Measurements from ENCODE around the gene INSC.

INSC gene

DNA sequence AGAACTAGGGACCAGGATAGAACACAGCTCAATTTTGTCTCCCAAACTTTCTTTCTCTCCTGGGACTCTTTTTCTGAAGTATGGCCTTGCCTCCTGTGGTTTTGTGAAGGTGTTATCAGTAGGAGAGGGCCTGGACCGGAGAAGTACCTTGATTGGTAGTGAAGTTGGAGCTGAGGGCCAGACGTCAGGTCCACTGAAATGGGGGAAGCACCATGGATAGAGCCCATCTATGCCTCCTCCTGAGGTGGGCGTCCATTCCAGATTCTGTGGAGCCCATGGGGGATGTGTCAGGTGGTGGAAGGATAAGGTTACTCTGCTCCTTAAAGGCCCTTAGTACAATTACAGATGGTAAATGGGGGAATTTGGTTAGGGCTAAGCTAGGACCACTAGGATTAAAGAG, 109.7 kb downstream of the INSC start:
- DNase-seq: no peak

DNA sequence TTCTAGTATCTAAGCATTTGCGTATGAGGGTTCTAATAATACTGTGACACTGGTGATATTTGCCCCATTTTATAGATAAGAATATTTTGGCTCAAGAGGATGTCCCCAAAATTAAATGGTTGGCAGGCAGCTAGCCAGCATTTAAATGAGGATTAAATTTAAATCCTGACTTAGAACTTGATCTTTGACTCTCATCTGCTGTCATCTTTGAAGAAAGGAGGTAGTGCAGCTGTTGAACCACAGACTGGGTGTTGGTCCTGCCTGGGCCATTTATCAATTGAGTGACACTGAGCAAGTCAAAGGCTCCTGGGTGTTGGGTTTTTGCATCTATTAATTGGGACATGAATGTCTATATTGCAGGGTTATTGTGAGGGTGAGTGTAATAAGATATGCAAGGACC, 112.3 kb downstream of the INSC start:
- no peak for DNase-seq

DNA sequence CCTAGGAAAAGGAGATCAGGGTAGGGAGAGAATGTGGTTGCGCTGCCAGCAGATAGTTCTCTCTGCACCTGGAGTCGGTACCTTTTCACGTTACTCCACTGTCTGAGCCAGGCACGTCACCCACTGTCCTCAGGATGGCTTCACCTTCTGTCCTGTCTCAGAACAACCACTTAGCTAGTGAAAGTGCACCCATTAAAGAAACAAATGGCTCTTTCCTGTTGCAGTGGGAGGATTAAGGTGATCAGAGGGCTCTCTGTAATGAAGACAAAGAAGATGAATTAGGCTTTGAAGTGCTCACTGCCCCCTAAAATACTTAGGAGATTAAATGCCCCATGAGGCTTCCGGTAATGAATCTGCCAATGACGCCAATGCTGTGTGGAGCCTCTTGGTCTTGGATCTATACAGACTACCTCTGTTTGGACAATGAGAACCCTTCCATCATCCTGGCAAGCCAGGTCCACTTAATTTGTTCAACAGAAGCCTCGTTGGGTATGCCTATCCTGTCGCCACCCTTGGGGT, 113.7 kb downstream of the INSC start:
- DNase-seq: no peak

DNA sequence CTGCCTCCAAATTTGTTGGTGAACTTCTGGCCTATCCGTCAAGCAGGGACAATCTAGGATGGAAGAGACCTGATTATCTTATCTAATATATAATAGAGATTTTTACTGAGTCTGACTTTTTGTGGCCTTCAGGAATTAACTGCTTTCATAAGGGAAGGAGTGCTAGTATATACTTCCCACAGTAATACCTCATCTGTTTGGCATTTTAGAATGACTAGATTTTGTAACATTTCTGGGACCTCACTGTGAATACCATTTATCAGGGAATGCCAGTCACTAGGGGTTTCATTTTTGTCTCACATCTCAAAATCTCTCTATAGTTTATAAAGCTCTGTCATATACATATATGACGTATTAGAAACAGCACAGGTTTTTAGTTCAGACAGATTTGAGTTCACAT, 114.3 kb downstream of the INSC start:
- no peak for DNase-seq

DNA sequence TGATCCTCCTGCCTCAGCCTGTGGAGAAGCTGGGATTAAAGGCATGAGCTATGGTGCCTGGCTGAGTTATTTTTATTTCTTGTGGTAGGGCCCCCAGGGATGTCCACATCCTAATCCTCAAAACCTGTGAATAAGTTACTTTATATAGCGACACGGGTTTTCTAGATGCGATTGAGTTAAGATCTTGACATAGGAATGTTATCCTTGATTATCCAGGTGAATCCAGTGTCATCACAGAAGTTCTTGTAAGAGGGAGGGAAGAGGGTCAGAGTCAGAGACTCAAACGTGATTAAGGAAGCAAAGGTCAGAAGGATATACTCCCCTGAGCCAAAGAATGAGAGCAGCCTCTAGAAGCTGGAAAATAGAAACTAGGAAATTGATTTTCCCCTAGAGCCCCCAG, 117.8 kb downstream of the INSC start:
- DNase-seq: no peak

DNA sequence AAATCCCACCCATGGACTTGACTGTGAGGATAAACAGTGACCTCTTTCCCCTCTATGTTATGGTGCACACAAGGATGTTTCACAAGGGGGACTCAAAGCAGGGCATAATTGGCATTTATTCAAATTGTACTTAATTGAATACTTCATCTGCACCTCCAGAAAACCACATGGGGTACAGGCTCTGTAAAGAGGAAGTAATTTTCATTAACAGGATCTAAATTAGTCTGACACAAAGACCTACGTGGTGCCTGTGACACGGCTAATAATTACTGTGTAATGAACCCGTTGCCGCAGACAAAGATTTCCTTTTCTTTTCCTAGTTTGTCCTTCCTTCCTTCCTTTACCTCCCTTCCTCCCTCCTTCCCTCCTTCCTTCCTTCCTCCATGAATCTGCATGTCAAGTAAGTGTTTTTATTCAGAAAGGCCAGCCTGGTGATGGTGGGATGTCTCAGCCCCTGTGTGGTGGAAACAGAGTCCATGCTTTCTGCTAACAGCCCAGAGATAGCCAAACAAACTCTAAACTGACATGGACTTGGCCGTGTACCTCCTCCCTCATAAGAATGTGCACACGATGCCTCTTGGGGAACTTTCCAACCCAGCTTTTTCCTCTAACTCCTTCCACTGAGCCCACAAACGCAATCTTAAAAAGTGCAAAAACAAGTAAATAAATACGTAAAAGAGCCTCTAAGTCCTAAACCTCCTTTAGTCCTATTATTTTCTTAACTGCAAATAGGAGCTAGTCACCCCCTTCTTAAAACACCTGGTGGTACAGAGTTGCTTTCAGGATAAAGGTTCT, 118.8 kb downstream of the INSC start:
- no peak for DNase-seq

DNA sequence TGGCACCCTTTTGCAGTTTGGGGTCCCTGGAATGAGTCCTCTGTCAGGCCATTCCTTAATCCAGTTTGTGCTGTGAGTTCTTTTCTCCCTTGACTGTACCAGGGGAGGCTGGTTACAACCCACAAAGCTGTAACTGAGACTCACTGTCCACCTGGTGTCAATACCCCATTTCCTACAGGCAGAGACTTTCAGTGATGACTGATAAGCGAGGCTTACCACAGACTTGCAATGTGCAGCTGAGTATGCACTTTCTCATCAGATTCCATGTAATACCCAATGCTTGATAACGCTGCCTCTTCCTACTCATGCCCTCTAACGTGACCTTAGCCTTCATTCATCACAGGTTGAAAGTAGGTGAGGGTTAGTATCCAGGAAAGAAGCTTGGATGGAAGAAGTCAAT, 120.1 kb downstream of the INSC start:
- no peak for DNase-seq

DNA sequence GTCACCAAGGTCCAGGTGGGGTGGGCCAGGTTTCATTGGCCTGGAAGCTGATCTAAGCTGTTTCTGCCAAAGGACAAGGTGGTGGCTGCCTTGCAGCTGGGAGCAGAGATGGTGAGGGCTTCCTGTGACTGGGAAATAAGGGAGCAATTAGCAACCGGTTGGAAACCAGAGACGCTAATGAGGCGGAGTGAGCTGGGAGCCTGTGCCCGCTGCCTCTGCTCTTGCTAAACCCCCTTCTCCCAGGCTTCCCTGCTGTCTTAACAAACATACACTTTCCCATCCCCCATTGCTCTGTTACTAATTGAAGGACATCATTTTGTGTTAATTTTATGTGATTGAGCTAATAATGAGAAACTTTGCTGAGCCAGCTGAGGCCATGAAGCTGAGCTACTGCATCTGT, 121.8 kb downstream of the INSC start:
- no peak for DNase-seq

DNA sequence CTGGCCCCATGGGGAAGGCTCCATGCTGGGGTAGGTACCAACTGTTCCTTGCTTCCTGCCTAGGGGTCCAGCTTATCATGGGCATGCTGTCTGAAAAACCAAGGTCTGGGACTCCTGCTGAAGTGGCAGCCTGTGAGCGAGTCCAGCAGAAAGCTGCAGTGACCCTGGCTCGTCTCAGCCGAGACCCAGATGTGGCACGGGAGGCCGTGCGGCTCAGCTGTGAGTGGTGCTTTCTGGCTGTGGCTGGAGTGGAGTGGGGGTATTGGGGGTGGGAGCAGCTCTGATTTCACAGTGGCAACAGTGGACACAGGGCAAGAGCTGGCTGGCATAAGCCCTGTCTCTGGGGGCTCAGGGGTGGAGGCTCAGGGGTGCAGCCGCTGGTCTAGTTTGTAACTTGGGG, 124.1 kb downstream of the INSC start:
- no peak for DNase-seq

DNA sequence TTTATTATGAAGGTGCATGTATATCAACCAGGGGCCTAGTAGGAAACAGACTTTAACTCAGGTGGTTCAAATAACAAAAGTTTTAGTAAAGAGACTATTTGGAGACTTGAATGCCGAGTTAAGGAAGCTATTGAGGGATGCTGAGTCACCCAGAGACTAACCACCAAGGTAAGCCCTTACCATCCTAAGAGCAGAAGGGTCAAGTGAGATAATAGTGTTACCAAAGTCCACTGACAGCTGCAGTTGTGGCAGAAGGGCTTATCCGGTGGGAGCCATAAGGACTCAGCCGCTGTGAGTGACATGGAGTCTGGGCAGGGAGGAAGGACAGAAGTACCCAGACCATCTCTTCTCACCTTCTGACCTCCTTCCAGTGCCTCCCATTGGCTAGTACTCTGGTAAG, 134.0 kb downstream of the INSC start:
- no peak for DNase-seq

DNA sequence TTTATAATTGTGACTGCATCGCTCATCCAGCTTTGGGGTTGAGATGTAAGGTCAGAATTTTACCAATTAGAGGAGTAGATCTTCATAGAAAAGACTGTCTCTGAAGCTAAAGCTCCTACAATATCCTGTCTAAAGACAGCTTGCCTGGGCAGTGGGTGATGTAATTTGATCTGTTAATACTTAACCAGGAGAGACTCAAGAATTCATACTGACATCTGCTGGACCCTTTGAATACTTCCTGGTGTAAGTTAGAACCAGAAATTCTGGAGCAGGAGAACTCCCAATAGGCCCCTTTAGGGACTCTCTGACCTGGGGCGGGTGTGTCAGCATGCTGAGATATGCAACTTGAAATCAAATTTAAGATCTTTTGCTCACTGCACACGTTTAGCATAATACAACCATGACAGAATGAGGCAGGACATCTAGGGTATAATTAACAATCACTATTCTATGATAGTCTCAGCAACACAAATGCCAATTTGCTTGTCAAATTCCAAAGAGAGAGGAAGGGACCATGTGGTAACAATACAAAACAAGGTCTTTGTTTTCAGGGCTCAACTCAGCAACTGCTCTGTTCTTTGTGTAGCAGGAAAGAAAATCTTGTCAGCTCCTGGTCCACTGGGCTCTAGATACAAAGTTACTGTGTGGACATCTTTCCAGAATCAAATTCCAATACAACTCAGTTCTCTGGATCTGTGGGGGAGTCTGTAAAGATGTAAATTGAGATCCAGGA, 143.9 kb downstream of the INSC start:
- no peak for DNase-seq

DNA sequence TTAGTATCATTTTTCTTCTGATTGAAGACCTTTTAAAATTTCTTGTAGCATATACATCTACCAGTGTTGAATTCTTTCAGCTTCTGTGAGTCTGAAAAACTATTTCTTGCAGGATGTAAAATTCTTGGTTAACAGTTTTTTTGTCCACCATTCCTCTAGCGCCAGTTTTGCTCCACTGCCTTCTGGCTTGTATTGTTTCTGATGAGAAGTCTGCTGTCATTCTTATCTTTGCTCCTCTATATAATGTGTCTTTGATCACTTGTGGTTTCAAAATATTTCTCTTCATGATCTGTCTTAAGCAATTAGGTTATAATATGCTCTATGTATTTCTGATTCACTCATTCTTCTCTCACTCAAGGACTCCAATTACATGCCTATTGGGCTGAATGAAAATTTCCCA, 152.3 kb downstream of the INSC start:
- no peak for DNase-seq

DNA sequence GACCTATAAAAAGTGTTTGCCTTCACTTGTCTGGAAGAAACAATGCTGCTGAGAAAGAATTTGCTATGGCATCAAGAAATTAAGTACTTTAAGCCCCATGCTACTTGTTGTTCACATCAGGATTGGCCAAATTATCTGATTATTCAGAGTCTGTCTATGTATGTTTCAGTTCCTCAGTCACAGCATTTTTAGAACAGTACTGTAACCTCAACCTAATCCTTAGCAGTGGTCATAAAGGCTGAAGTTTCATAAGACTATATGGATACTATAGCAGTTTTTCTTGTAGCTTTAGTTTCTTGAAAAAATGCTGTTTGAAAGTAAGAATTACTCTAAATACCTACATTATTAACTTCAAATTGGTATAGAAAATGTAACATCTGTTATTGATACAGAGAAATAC, 153.9 kb downstream of the INSC start:
- DNase-seq: no peak

DNA sequence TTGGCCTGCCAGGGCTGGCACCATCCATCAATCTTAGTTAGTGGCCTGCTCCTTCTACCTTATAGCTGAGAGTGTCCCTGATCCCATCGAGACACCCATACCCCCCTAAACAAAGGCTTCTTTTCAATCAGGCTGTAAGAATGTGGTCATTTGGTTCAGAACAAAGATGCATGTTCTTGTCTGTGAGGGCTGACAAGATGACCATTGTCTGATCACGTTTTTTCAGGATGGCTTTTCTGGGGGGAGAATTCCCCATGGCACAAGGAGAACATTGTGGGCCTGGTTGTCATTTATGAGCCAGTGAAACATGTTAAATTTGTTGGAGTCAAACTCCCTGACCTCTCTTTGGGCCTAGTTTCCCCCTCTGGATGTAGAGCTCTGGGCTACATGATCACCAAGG, 160.4 kb downstream of the INSC start:
- DNase-seq: no peak

DNA sequence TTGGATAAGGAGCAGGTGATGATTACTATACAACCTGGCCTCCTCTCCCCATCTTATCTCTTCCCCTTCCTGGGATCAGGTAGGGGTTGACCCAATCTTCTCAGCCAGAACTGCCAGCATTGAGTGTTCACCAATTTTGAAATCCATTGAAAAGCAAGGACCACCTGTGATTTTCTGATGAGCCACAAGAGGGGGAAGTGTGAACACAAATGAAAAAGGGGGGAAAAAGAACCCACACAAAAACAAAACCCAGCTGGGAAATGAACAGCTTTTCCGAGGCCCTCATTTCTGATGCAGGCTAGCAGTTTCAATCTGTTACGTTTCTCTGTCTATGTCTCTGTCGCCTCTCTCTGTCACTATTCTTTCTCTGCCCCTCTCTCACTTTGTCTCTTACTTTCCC, 161.9 kb downstream of the INSC start:
- no peak for DNase-seq

DNA sequence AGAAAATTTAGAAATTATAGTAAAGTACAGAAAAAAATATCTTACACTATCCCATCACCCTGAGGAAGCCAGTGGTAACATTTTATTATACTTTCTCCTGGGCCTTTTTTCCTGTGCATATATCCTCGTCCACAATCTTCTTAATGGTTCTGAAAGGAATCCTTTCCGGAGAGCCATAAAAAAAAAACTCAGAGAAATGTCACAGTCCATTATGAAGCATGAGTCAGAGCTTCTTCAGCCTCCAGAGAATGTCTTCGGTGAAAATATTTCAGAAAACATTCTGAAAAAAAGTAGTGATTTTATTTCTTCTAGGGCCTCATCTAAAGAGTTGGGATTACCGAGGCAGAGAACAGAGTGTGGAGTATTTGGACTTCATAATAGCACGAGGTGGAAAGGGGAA, 163.4 kb downstream of the INSC start:
- DNase-seq: no peak

DNA sequence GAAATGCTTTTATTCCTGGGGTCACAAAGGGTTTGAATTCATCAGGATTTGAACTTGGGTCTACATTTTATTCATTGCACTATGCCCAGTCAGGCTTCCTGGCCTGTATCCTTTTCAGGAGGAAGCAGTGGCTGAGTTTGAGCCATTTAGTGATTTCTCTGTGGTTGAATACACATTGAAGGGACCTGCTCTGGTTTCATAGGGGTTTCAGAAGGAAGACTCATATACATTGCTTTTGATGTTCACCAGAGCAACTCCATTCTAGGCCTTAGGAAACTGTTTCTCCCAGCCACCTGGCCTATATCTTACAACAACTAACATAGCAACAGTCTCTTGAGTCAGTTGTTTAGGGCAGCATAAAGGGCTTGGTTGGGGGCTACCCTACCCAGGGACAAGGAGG, 165.7 kb downstream of the INSC start:
- no peak for DNase-seq

DNA sequence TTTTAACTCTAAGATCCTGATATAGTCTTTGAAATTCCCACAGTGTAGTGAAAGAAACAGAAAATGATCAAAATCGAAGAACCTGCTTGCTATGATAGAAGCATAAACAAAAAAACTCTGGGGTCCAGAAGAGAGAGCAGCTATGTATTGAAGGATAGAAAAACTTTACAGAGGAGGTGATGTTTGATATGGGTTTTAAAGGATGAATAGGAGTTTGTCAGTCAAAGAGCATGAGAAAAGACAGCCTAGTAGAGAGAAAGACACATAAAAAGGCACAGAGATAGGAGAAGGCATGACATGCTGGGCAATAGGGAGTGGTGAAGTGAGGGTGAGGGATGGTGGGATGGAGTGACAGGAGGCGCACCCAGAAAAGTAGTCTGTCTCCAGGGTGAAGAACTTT, 168.0 kb downstream of the INSC start:
- no peak for DNase-seq

DNA sequence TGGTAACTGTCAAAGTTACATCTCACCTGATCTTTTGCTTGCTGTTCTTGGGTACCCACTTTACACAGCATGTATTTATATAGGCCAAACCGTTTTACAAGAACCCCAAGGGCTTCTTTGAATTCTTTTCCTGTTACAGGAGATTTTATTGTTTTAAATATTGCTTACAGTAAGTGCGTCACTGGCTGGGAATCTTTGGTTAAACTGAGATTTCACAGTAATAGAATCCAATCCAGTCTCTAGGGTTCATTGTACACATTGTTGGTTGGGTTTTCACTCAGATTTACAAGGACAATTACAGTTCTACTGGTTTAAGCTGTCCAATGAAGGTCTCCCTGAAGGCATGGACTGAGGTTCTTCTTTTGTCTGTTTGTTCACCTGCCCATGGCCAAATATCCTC, 171.7 kb downstream of the INSC start:
- no peak for DNase-seq

DNA sequence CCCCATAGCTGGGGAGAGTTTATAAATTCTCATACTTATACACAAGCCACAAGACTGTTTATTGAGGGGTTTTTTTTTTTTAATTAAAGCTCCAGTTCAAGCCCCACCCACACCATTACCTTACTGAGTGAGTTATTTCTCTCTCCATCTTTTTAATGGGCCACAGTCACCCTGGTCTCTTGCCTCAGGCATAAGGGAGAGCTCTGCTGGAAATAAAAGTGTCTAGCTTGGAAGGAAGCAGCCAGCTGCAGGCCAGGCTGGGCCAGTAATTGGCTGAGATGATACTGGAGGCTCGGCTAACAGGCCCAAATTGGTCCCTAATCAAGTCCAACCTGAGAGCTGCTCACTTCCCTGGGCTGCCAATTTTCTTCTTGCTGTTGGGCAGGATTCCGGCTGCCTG, 174.1 kb downstream of the INSC start:
- DNase-seq: no peak

DNA sequence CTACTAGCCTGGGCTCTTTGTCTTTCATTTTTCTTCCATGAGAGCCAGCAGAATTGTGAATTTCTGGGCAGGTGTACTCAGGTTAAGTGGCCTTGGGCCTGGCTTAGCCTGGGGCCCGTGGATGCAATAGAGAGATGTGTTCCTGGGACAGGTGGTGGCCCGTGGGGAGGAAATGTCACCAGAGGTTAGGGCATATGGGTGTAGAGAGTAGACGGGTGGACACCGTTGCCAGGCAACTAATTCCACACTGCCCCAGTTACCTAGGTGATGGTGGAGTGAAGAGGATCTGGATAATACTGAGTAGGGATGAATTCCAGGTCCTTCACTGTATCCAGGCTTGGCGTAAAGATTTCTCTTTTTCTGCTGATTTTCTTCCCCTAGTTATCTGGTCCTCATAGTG, 175.0 kb downstream of the INSC start:
- DNase-seq: no peak

DNA sequence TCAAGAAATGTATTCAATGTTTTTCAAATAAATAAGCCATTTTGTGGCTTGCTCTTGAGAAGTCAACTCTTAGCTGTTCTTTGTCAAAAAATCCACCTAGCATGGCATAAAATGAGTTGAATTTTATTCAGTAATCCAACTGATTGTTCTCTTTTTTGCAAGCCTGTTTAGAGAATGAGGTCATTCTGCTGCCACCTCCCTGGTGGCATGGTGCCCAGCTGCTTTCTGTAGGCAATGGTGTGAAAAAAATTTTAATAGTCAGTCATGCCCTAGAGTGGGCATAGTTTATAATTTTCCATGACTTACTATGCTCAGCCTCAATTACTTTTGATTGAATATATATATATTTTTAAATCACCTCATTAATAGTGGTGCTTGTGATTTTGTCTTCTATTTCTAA, 177.2 kb downstream of the INSC start:
- no peak for DNase-seq

DNA sequence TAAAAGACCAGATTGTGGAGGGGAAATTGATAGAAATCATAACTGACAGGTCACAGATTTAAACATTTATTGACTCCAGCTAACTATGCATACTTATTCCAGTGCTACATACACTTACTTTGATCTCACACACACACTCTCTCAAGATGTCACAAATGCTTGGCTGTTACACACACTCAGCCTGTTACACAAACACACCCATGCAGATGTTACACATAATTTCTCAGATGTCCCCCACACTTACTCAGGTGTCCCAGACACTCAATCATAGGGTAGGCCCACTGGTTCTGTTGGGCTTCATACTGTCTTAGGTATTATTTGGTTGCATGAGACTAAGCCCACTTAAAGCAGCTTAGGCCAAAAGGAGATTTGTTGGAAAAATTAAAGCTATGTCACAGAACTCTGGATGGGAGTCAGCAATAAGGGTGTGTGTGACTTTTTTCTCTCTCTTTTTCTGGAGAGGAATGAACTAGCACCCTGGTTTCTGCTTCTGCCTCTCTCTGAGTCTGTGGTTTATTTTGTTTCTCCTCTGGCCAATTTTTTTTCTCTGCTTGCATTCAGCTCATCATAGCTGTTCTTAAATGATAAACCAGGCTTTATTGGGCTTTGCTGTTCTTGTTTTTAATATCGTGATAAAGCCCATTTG, 179.4 kb downstream of the INSC start:
- DNase-seq: no peak

DNA sequence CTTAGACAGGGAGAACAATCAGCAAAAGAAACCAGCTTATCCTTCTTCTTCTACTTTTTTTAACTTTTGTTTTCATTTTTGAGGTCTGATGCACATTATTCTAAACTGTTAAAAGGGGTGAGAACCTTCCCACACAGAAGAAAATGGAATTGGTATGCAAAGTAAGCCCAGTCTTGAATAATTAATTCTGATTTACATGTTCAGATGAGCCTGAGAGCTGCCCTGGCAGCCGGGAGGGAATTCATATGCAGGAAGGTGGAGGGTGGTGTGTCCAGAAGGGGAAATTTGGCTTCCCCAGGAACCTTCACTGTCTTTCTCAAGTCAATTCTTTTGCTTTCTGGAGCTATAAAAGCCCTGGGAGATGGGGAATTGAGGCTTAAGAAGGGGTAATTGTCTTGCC, 181.0 kb downstream of the INSC start:
- DNase-seq: no peak
